CD4-positive, CD25-positive, alpha-beta regulatory T cell (primary cell): ENCODE data around the gene ARHGEF28. TPM values are rescaled to one million over a fixed set of nuclear protein-coding genes. Genes with fewer than 3 reads are reported as not detected.

Experiments used
- ATAC-seq, 2 donors: fragments of 150-1000 bp; cut with Tn5 transposase; one replicate each; pipeline ENCODE4 v1.10.0; 2021; ENCODE audit warnings: low read depth in 2 of 2, moderate number of reproducible peaks in 2 of 2, moderate library complexity in 1 of 2
- DNase-seq, 3 donors: peaks; one replicate each; pipeline versions ENCODE4 v3.0.0 to v3.0.0-alpha.2; 2012 to 2022; ENCODE audit warnings: mixed read lengths in 1 of 3
- H3K27ac ChIP-seq: one replicate; pipeline ENCODE4 v1.7.0; 2013; ENCODE audit warnings: mild to moderate bottlenecking, low read length; ENCODE audit not compliant: insufficient read depth, poor library complexity, severe bottlenecking
- H3K27me3 ChIP-seq: one replicate; pipeline ENCODE4 v1.7.0; 2013; ENCODE audit warnings: low read length; ENCODE audit not compliant: control insufficient read depth, insufficient read depth
- H3K36me3 ChIP-seq: one replicate; pipeline ENCODE4 v1.7.0; 2013; ENCODE audit warnings: mild to moderate bottlenecking, low read length, moderate library complexity; ENCODE audit not compliant: control insufficient read depth, insufficient read depth
- H3K4me1 ChIP-seq: 2 replicates; pipeline ENCODE4 v1.7.0; 2013; ENCODE audit warnings: mild to moderate bottlenecking, low read length; ENCODE audit not compliant: insufficient read depth, control insufficient read depth, poor library complexity, severe bottlenecking
- H3K4me3 ChIP-seq: one replicate; pipeline ENCODE4 v1.7.0; 2013; ENCODE audit warnings: low read depth, mild to moderate bottlenecking, low read length, moderate library complexity
- H3K9me3 ChIP-seq, 2 experiments: 1 replicate in 1 of 2; 2 replicates in 1 of 2; pipeline ENCODE4 v1.7.0; 2013; ENCODE audit warnings: low read length in 2 of 2, mild to moderate bottlenecking in 1 of 2, moderate library complexity in 1 of 2; ENCODE audit not compliant: control insufficient read depth in 2 of 2
- H3K27ac Mint-ChIP-seq, 3 donors: one replicate each; pipeline ENCODE4 v1.8.0; 2020 to 2022; ENCODE audit warnings: mild to moderate bottlenecking in 3 of 3, mixed read lengths in 3 of 3, moderate library complexity in 2 of 3
- H3K27me3 Mint-ChIP-seq: one replicate; pipeline ENCODE4 v1.8.0; 2022; ENCODE audit warnings: mild to moderate bottlenecking, mixed read lengths
- H3K36me3 Mint-ChIP-seq: one replicate; pipeline ENCODE4 v1.8.0; 2020; ENCODE audit warnings: mixed read lengths
- H3K4me1 Mint-ChIP-seq, 4 donors: one replicate each; pipeline ENCODE4 v1.8.0; 2020 to 2022; ENCODE audit warnings: mixed read lengths in 4 of 4, mild to moderate bottlenecking in 1 of 4
- H3K4me3 Mint-ChIP-seq, 4 donors: one replicate each; pipeline ENCODE4 v1.8.0; 2020 to 2022; ENCODE audit warnings: mild to moderate bottlenecking in 4 of 4, mixed read lengths in 4 of 4, moderate library complexity in 3 of 4
- H3K9me3 Mint-ChIP-seq, 7 donors: one replicate each; pipeline ENCODE4 v1.8.0; 2020 to 2022; ENCODE audit warnings: mixed read lengths in 7 of 7, mild to moderate bottlenecking in 3 of 7, moderate library complexity in 2 of 7
- polyA plus RNA-seq, 4 donors: library from polyadenylated mRNA; unstranded; fragments of 300-500 nt; fragmentation: Illumina TruSeq; gene quantifications; one replicate each; pipeline ENCODE4 v1.2.3, GENCODE V29; 2021
- total RNA-seq: library from RNA; stranded (reverse); gene quantifications from one replicate; pipeline ENCODE4 v1.2.3, GENCODE V29; 2022

The ARHGEF28 gene
- total and polyA plus RNA-seq, 5 donors from 2014 or later: not detected

GRCh38 chr5:73948720-73949119 is 322.7 kb downstream of the ARHGEF28 start:
- Histone ChIP-seq H3K36me3 (no peaks in the 10 kb centered on the region), H3K4me3 (no peak overlapping the region), H3K9me3 (no peaks in the 10 kb centered on the region), H3K27me3 (no peaks in the 10 kb centered on the region), H3K4me1 (no peaks in the 10 kb centered on the region), H3K27ac (no peak overlapping the region)
- H3K4me3 Mint-ChIP-seq: no peak overlapping the region
- no peaks in the 10 kb centered on the region for H3K36me3 Mint-ChIP-seq
- H3K27ac Mint-ChIP-seq: no peak overlapping the region
- DNase-seq (no peak), ATAC-seq (no peak)
- H3K9me3 Mint-ChIP-seq: peaks cover 0 to 9% (median 0%) of the 10 kb centered on the region in 7 donors
- peaks cover 15% of the 10 kb centered on the region for H3K27me3 Mint-ChIP-seq
- H3K4me1 Mint-ChIP-seq: no peaks in the 10 kb centered on the region

GRCh38 chr5:73950441-73950873 is 324.5 kb downstream of the ARHGEF28 start:
- no peaks in the 10 kb centered on the region for H3K9me3 ChIP-seq
- ATAC-seq (no peak), DNase-seq (no peak)
- no peaks in the 10 kb centered on the region for H3K9me3 Mint-ChIP-seq
- H3K27ac ChIP-seq: no peak overlapping the region
- H3K27me3 ChIP-seq: no peaks in the 10 kb centered on the region
- no peaks in the 10 kb centered on the region for H3K4me1 Mint-ChIP-seq
- peaks cover 9% of the 10 kb centered on the region for H3K27me3 Mint-ChIP-seq
- no peaks in the 10 kb centered on the region for H3K4me1 ChIP-seq
- H3K4me3 ChIP-seq: no peak overlapping the region
- no peak overlapping the region for H3K4me3 Mint-ChIP-seq
- no peaks in the 10 kb centered on the region for H3K36me3 Mint-ChIP-seq
- H3K27ac Mint-ChIP-seq: no peak overlapping the region
- H3K36me3 ChIP-seq: no peaks in the 10 kb centered on the region

GRCh38 chr5:73950912-73951430 is 325.0 kb downstream of the ARHGEF28 start:
- Histone ChIP-seq H3K27me3 (no peaks in the 10 kb centered on the region), H3K9me3 (no peaks in the 10 kb centered on the region), H3K4me3 (no peak overlapping the region), H3K4me1 (no peaks in the 10 kb centered on the region), H3K27ac (no peak overlapping the region), H3K36me3 (no peaks in the 10 kb centered on the region)
- no peak for DNase-seq
- Mint-ChIP-seq H3K27me3 (peaks cover 9% of the 10 kb centered on the region), H3K4me1 (no peaks in the 10 kb centered on the region), H3K9me3 (no peaks in the 10 kb centered on the region), H3K36me3 (no peaks in the 10 kb centered on the region), H3K27ac (no peak overlapping the region), H3K4me3 (no peak overlapping the region)
- no peak for ATAC-seq

- H3K4me1 ChIP-seq: no peaks in the 10 kb centered on the region
- H3K27ac ChIP-seq: no peak overlapping the region
- H3K27me3 ChIP-seq: no peaks in the 10 kb centered on the region
- H3K4me1 Mint-ChIP-seq: no peaks in the 10 kb centered on the region
- DNase-seq: no peak
- H3K36me3 ChIP-seq: no peaks in the 10 kb centered on the region
- H3K27me3 Mint-ChIP-seq: peaks cover 9% of the 10 kb centered on the region
- ATAC-seq: no peak
- peaks cover 0 to 1% (median 0%) of the 10 kb centered on the region in 7 donors for H3K9me3 Mint-ChIP-seq
- H3K36me3 Mint-ChIP-seq: no peaks in the 10 kb centered on the region
- no peak overlapping the region for H3K4me3 ChIP-seq
- no peak overlapping the region for H3K4me3 Mint-ChIP-seq
- no peaks in the 10 kb centered on the region for H3K9me3 ChIP-seq
- no peak overlapping the region for H3K27ac Mint-ChIP-seq
Observed at GRCh38 chr5:73952872-73953271, 326.9 kb downstream of the ARHGEF28 start.

- no peak overlapping the region for H3K27ac ChIP-seq
- no peaks in the 10 kb centered on the region for H3K36me3 ChIP-seq
- no peak for DNase-seq
- Mint-ChIP-seq H3K4me3 (no peak overlapping the region), H3K27ac (no peak overlapping the region), H3K9me3 (peaks cover 0 to 2% (median 0%) of the 10 kb centered on the region in 7 donors), H3K4me1 (no peaks in the 10 kb centered on the region), H3K36me3 (no peaks in the 10 kb centered on the region), H3K27me3 (peaks cover 9% of the 10 kb centered on the region)
- H3K9me3 ChIP-seq: no peaks in the 10 kb centered on the region
- H3K4me3 ChIP-seq: no peak overlapping the region
- no peaks in the 10 kb centered on the region for H3K4me1 ChIP-seq
- ATAC-seq: no peak
- H3K27me3 ChIP-seq: peaks cover 2% of the 10 kb centered on the region
Observed at GRCh38 chr5:73954381-73954780, 328.4 kb downstream of the ARHGEF28 start.

GRCh38 chr5:73955271-73955846 is 329.4 kb downstream of the ARHGEF28 start:
- no peak overlapping the region for H3K27ac Mint-ChIP-seq
- H3K4me1 ChIP-seq: no peaks in the 10 kb centered on the region
- H3K4me3 Mint-ChIP-seq: no peak overlapping the region
- H3K27ac ChIP-seq: no peak overlapping the region
- no peaks in the 10 kb centered on the region for H3K9me3 ChIP-seq
- no peak overlapping the region for H3K4me3 ChIP-seq
- no peaks in the 10 kb centered on the region for H3K36me3 ChIP-seq
- peaks cover 2% of the 10 kb centered on the region for H3K27me3 ChIP-seq
- DNase-seq: no peak
- no peaks in the 10 kb centered on the region for H3K36me3 Mint-ChIP-seq
- H3K9me3 Mint-ChIP-seq: peaks cover 0 to 2% (median 0%) of the 10 kb centered on the region in 7 donors
- H3K27me3 Mint-ChIP-seq: peaks cover 9% of the 10 kb centered on the region
- no peaks in the 10 kb centered on the region for H3K4me1 Mint-ChIP-seq
- ATAC-seq: no peak

GRCh38 chr5:73957397-73958001 is 331.5 kb downstream of the ARHGEF28 start:
- Histone ChIP-seq H3K4me1 (no peaks in the 10 kb centered on the region), H3K27me3 (peaks cover 2% of the 10 kb centered on the region), H3K36me3 (no peaks in the 10 kb centered on the region), H3K9me3 (no peaks in the 10 kb centered on the region), H3K27ac (no peak overlapping the region), H3K4me3 (no peak overlapping the region)
- Mint-ChIP-seq H3K36me3 (no peaks in the 10 kb centered on the region), H3K4me3 (no peak overlapping the region), H3K27ac (no peak overlapping the region), H3K4me1 (no peaks in the 10 kb centered on the region), H3K9me3 (peaks cover 0 to 2% (median 0%) of the 10 kb centered on the region in 7 donors), H3K27me3 (peaks cover 6% of the 10 kb centered on the region)
- no peak for DNase-seq
- no peak for ATAC-seq

GRCh38 chr5:73958037-73958436 is 332.0 kb downstream of the ARHGEF28 start:
- Mint-ChIP-seq H3K4me1 (no peaks in the 10 kb centered on the region), H3K9me3 (peaks cover 0 to 2% (median 0%) of the 10 kb centered on the region in 7 donors), H3K36me3 (no peaks in the 10 kb centered on the region), H3K27me3 (peaks cover 6% of the 10 kb centered on the region), H3K4me3 (no peak overlapping the region), H3K27ac (no peak overlapping the region)
- no peak for DNase-seq
- Histone ChIP-seq H3K27ac (no peak overlapping the region), H3K27me3 (peaks cover 2% of the 10 kb centered on the region), H3K4me1 (no peaks in the 10 kb centered on the region), H3K9me3 (no peaks in the 10 kb centered on the region), H3K36me3 (no peaks in the 10 kb centered on the region), H3K4me3 (no peak overlapping the region)
- no peak for ATAC-seq
